A549 (cell line): ENCODE data around the gene PPP1R13L. TPM values are rescaled to one million over a fixed set of nuclear protein-coding genes. Genes with fewer than 3 reads are reported as not detected.

Experiments used
- ATAC-seq, 2 experiments: fragments of 200-7000 bp in 1 of 2; fragments of >200 bp in 1 of 2; cut with Nextera tagmentation in 1 of 2; cut with Tn5 transposase in 1 of 2; 3 replicates each; pipeline versions ENCODE4 v1.8.0 to v1.9.1; 2018 to 2020; ENCODE audit warnings: mild to moderate bottlenecking in 1 of 2, moderate library complexity in 1 of 2
- CTCF ChIA-PET: fragments of 300-600 bp; sonication (Branson Sonifier 250); formaldehyde crosslinking; extraction: SDS; loops from one replicate; lab custom pipeline; 2021; ENCODE audit warnings: antibody characterized with exemption, inconsistent platforms; lab: Yijun Ruan, JAX
- POLR2A ChIA-PET: fragments of 350-600 bp; formaldehyde crosslinking; extraction: SDS; loops from one replicate; lab custom pipeline; 2021; ENCODE audit warnings: antibody characterized with exemption, inconsistent platforms; lab: Yijun Ruan, JAX
- DNase-seq, 2 experiments: peaks; one replicate each; pipeline versions ENCODE4 v3.0.0 to v3.0.0-alpha.2; 2011 to 2016; ENCODE audit warnings: low read depth in 1 of 2, low spot score in 1 of 2
- FAIRE-seq: peaks from 2 replicates; lab custom pipeline; 2011; peaks lifted over from hg19 to GRCh38; lab: Jason Lieb, UNC
- H3K27ac ChIP-seq, 2 experiments: fragments of >200 bp; sonication (Bioruptor Twin); formaldehyde crosslinking; 3 replicates each; pipeline ENCODE4 v1.5.1; 2016 to 2017
- H3K4me1 ChIP-seq: fragments of >200 bp; sonication (Bioruptor Twin); formaldehyde crosslinking; 3 replicates; pipeline ENCODE4 v1.6.1; 2016
- H3K4me2 ChIP-seq: fragments of >200 bp; sonication (Bioruptor Twin); formaldehyde crosslinking; 3 replicates; pipeline ENCODE4 v1.6.1; 2016
- H3K4me3 ChIP-seq: fragments of >200 bp; sonication (Bioruptor Twin); formaldehyde crosslinking; 3 replicates; pipeline ENCODE4 v1.5.1; 2016
- H3K9me3 ChIP-seq: fragments of >200 bp; sonication (Bioruptor Twin); formaldehyde crosslinking; 3 replicates; pipeline ENCODE4 v1.6.1; 2016
- BCL3 ChIP-seq: fragments of >200 bp; sonication (Bioruptor Twin); formaldehyde crosslinking; IDR thresholded peaks from 3 replicates; pipeline ENCODE4 v1.6.1; 2016
- CEBPB ChIP-seq, 2 experiments: fragments of >200 bp in 1 of 2; sonication (Bioruptor Twin) in 1 of 2; formaldehyde crosslinking in 1 of 2; IDR thresholded peaks; 2 replicates each; pipeline ENCODE4 v1.6.1; 2012 to 2016
- E2F6 ChIP-seq: IDR thresholded peaks from 2 replicates; pipeline ENCODE4 v1.6.1; 2012; ENCODE audit warnings: low read depth, borderline replicate concordance
- ELK1 ChIP-seq: fragments of 150-350 bp; IDR thresholded peaks from 2 replicates; pipeline ENCODE4 v1.6.1; 2014; ENCODE audit warnings: low read depth, mild to moderate bottlenecking, low read length
- FOSL2 ChIP-seq, 2 experiments: fragments of 450-650 bp in 1 of 2; fragments of >200 bp in 1 of 2; sonication (Bioruptor Twin) in 1 of 2; formaldehyde crosslinking; IDR thresholded peaks; 2 replicates each; pipeline versions ENCODE4 v1.5.0 to v1.6.1; 2016 to 2020; ENCODE audit warnings: mild to moderate bottlenecking in 1 of 2, moderate library complexity in 1 of 2
- GATA3 ChIP-seq: IDR thresholded peaks from 2 replicates; pipeline ENCODE4 v1.6.1; 2012; ENCODE audit warnings: borderline replicate concordance
- HEYL ChIP-seq: fragments of 250-450 bp; sonication (Bioruptor Pico); IDR thresholded peaks from 2 replicates; pipeline ENCODE4 v1.8.0; 2021; ENCODE audit warnings: mild to moderate bottlenecking, moderate library complexity
- JUNB ChIP-seq: fragments of >200 bp; sonication (Bioruptor Twin); formaldehyde crosslinking; IDR thresholded peaks from 2 replicates; pipeline ENCODE4 v1.6.1; 2016
- MAFK ChIP-seq: fragments of 450-650 bp; IDR thresholded peaks from 2 replicates; pipeline ENCODE4 v1.6.1; 2014; ENCODE audit not compliant: partially characterized antibody
- MAX ChIP-seq: IDR thresholded peaks from 2 replicates; pipeline ENCODE4 v1.6.1; 2012
- MAZ ChIP-seq: fragments of 150-350 bp; IDR thresholded peaks from 2 replicates; pipeline ENCODE4 v1.6.1; 2014; ENCODE audit warnings: antibody characterized with exemption, low read depth, low read length, borderline replicate concordance
- NR3C1 ChIP-seq: fragments of >200 bp; sonication (Bioruptor Twin); formaldehyde crosslinking; IDR thresholded peaks from 3 replicates; pipeline ENCODE4 v1.6.1; 2017
- PHF8 ChIP-seq: fragments of 200-600 bp; sonication (generic); IDR thresholded peaks from 2 replicates; pipeline ENCODE4 v1.6.1; 2016; ENCODE audit warnings: low read depth, mild to moderate bottlenecking, antibody characterized with exemption, moderate library complexity, borderline replicate concordance
- POLR2A ChIP-seq: IDR thresholded peaks from 2 replicates; pipeline ENCODE4 v1.6.1; 2012; ENCODE audit warnings: mild to moderate bottlenecking, low read length
- RAD21 ChIP-seq, 2 experiments: fragments of >200 bp in 1 of 2; sonication (Bioruptor Twin) in 1 of 2; formaldehyde crosslinking in 1 of 2; IDR thresholded peaks in 1 of 2; conservative IDR thresholded peaks in 1 of 2; 2 replicates in 1 of 2; 3 replicates in 1 of 2; pipeline ENCODE4 v1.6.1; 2012 to 2018; ENCODE audit warnings: inconsistent platforms in 1 of 2
- RARB ChIP-seq: fragments of 250-450 bp; sonication (Bioruptor Pico); IDR thresholded peaks from 2 replicates; pipeline ENCODE4 v1.8.0; 2021; ENCODE audit warnings: mild to moderate bottlenecking, moderate library complexity
- SREBF2 ChIP-seq: fragments of 450-650 bp; IDR thresholded peaks from 2 replicates; pipeline ENCODE4 v1.6.1; 2014; ENCODE audit warnings: mild to moderate bottlenecking, moderate library complexity
- TP53 ChIP-seq: fragments of 250-450 bp; sonication (Bioruptor Pico); IDR thresholded peaks from 2 replicates; pipeline ENCODE4 v1.5.0; 2021; ENCODE audit warnings: mild to moderate bottlenecking, moderate library complexity
- USF2 ChIP-seq: fragments of 450-650 bp; IDR thresholded peaks from 2 replicates; pipeline ENCODE4 v1.6.1; 2014; ENCODE audit warnings: antibody characterized with exemption
- ZC3H11A ChIP-seq: fragments of 450-650 bp; IDR thresholded peaks from 2 replicates; pipeline ENCODE4 v1.6.1; 2014; ENCODE audit warnings: antibody characterized with exemption, mild to moderate bottlenecking
- ZFP36 ChIP-seq: fragments of 450-650 bp; IDR thresholded peaks from 2 replicates; pipeline ENCODE4 v1.6.1; 2014; ENCODE audit warnings: borderline replicate concordance; ENCODE audit not compliant: partially characterized antibody
- ZSCAN20 ChIP-seq: fragments of 250-450 bp; sonication (Bioruptor Pico); IDR thresholded peaks from 2 replicates; pipeline ENCODE4 v1.8.0; 2022; ENCODE audit warnings: mild to moderate bottlenecking, moderate library complexity
- WGBS: methylation state at CpG from one replicate; pipeline ENCODE4 v1.1.6; 2017; ENCODE audit errors: missing lambda C conversion rate; 5-methylcytosine and 5-hydroxymethylcytosine counted together
- polyA plus RNA-seq, 4 experiments: library from polyadenylated mRNA; depleted of rRNA in 3 of 4; stranded (reverse); fragments of >200 nt; fragmentation: RNase III in 1 of 4; extraction: RNeasy Plus Mini Kit Qiagen cat#74134 plus additional on column Dnase treatment in 1 of 4; gene quantifications; 2 replicates in 3 of 4; 3 replicates in 1 of 4; pipeline ENCODE4 v1.2.3, GENCODE V29; 2011 to 2017

Gene PPP1R13L
- polyA plus RNA-seq, 2 of the 4 experiments (the other 2 are of a cell fraction), result 3.2 to 18.9 TPM

- no peak for DNase-seq
- CTCF ChIA-PET, result interaction anchor here (1.9 kb wide), 1 partner anchor 22 kb away, joined by 6 read pairs; the partner anchor contains the start of gene PPP1R13L
- Histone ChIP-seq H3K27ac (no peak overlapping the region), H3K4me1 (no peaks in the 10 kb centered on the region), H3K9me3 (no peaks in the 10 kb centered on the region), H3K4me2 (no peak overlapping the region), H3K4me3 (no peak overlapping the region)
- 92% methylated on average over 8 of the region's 29 CpGs for WGBS
- no peak; a peak in 1 of 6 replicates for ATAC-seq
- no peak for TF ChIP-seq ZSCAN20 (CRISPR knock-in tag)
- TF ChIP-seq RAD21 (conservative IDR thresholded peaks at IDR 0.05 in 1 of 2, IDR thresholded peaks at IDR 0.05 in 1 of 2), result no peak
- TF ChIP-seq NR3C1, result no peak
- no peak for TF ChIP-seq RARB (CRISPR knock-in tag)
- TF ChIP-seq CEBPB (IDR thresholded peaks at IDR 0.05), result no peak
- no peak for TF ChIP-seq HEYL (CRISPR knock-in tag)
- TF ChIP-seq ZFP36, result no peak
- TF ChIP-seq TP53, result no peak
- no peak for TF ChIP-seq JUNB
- TF ChIP-seq SREBF2, result no peak
- no peak for TF ChIP-seq GATA3
- no peak for TF ChIP-seq BCL3
- no peak for TF ChIP-seq PHF8
- no peak for TF ChIP-seq MAZ
- POLR2A ChIA-PET, result no interaction called here
- FAIRE-seq, result no peak
Measured at GRCh38 chr19:45382426-45382825, 22.4 kb downstream of the PPP1R13L start.

- ATAC-seq, result no peak; a peak in 1 of 6 replicates
- no peak overlapping the region for H3K4me3 ChIP-seq
- POLR2A ChIA-PET, result no interaction called here
- peak overlapping the region in 1 of 2 experiments; percentile 50; a peak in 2 of 6 replicates for H3K27ac ChIP-seq
- CTCF ChIA-PET, result interaction anchor here (1.0 to 2.1 kb wide), 2 partner anchors 22 to 24 kb away, joined by 3 to 7 read pairs; no protein-coding TSS in a partner anchor
- FAIRE-seq, result no peak
- 81% methylated on average over 1 of the region's 1 CpG for WGBS
- no peak overlapping the region for H3K4me2 ChIP-seq
- peaks cover 14% of the 10 kb centered on the region for H3K4me1 ChIP-seq
- TF ChIP-seq NR3C1 (no peak), ZFP36 (no peak), ZSCAN20 (CRISPR knock-in tag) (no peak)
- H3K9me3 ChIP-seq, result no peaks in the 10 kb centered on the region
- DNase-seq, result no peak
Measured at GRCh38 chr19:45380107-45380506, 24.8 kb downstream of the PPP1R13L start.

GRCh38 chr19:45376045-45376724, 28.7 kb downstream of the PPP1R13L start:
- TF ChIP-seq MAFK (peak; percentile 48), USF2 (peak; percentile 55; the same call in 1 of the 2 replicates), MAX (peak; percentile 70), GATA3 (peak; percentile 66; the same call in 1 of the 2 replicates), ZC3H11A (no peak), FOSL2 (IDR thresholded peaks at IDR 0.05) (no peak), FOSL2 (CRISPR knock-in tag; IDR thresholded peaks at IDR 0.05) (no peak), ELK1 (no peak), TP53 (no peak), JUNB (0 out of 2 replicates have a peak, but pooled peaks have one; percentile 14), POLR2A (no peak), E2F6 (0 out of 2 replicates have a peak, but pooled peaks have one; percentile 24)
- ATAC-seq (peak; percentile 92 to 93), FAIRE-seq (no peak), DNase-seq (peak; percentile 64 to 91)
- Histone ChIP-seq H3K4me3 (no peak overlapping the region), H3K9me3 (no peaks in the 10 kb centered on the region), H3K4me1 (peaks cover 14% of the 10 kb centered on the region), H3K4me2 (peak overlapping the region; percentile 53; the same call in 2 of the 3 replicates), H3K27ac (peak overlapping the region; percentile 84 to 86)
- WGBS, result 23% methylated on average over 13 of the region's 13 CpGs
- CTCF ChIA-PET, result interaction anchor here (0.6 to 1.3 kb wide), 2 partner anchors 63 to 130 kb away, joined by 3 to 5 read pairs; no protein-coding TSS in a partner anchor
- POLR2A ChIA-PET, result interaction anchor here (1.2 kb wide), 1 partner anchor 27 kb away, joined by 3 read pairs; no protein-coding TSS in a partner anchor
